M059J (cell line): Measurements from ENCODE around the gene TOMM70. TPM values are rescaled to one million over a fixed set of nuclear protein-coding genes. Genes with fewer than 3 reads are reported as not detected.
A peak's percentile ranks its signal among the peaks of the same experiment; 100 is the strongest.
"Not testable (repeated sequence)": the region's sequence is repeated elsewhere in the genome, so short reads cannot be mapped to it uniquely, and the experiment has no call there.

Source experiments
- DNase-seq: peaks from one replicate; pipeline ENCODE4 v3.0.0-alpha.2; 2012; ENCODE audit warnings: low read depth
- total RNA-seq: library from RNA; depleted of rRNA; stranded (reverse); fragments of >200 nt; shearing (Covaris generic); gene quantifications from 2 replicates; pipeline ENCODE4 v1.2.3, GENCODE V29; 2014; rRNA removed

Gene TOMM70
- 59.3 and 92.9 TPM in 2 replicates for total RNA-seq

GRCh38 chr3:100400780-100401673 is at the start of gene TOMM70, which contains the start of gene LNP1:
Gene TOMM70 (minus strand): TSS chr3:100401089. CDS start chr3:100400949, 140 bp downstream.
Gene LNP1 (plus strand): TSS chr3:100401539. CDS start chr3:100429730, 28,191 bp downstream.
- DNase-seq = peak; percentile 99

GRCh38 chr3:100449214-100449613 is 48.3 kb upstream of the TOMM70 start:
- no peak for DNase-seq

- DNase-seq = no peak
These were observed 47.2 kb upstream of the TOMM70 start for GRCh38 chr3:100448079-100448478.

DNA sequence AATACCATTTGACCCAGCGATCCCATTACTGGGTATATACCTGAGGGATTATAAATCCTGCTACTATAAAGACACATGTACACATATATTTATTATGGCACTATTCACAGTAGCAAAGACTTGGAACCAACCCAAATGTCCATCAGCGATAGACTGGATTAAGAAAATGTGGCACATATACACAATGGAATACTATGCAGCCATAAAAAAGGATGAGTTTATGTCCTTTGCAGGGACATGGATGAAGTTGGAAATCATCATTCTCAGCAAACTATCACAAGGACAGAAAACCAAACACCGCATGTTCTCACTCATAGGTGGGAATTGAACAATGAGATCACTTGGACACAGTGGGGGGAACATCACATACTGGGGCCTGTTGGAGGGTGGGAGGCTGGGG is 46.2 kb upstream of the TOMM70 start:
- DNase-seq = not testable (repeated sequence)

DNA sequence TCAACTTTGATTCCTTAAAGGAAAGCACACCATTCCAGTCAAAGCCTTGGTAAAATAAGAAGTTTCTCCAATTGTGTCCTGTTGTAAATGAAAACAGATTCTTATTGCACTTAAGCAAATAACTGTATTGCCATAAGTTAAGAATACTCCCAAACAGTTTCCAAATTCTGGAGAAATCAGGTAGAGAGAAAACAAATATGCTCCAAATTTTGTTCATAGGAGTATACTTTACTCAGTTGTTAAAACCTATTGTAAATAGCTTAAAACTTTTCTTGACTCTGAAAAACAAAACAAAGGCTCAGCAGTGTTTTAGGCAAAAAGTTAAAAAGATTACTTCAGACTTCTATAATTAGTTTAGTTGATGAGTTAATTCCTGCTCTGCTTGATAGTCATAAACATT is 42.8 kb upstream of the TOMM70 start:
- DNase-seq = no peak

- no peak for DNase-seq
These were observed 40.0 kb upstream of the TOMM70 start for GRCh38 chr3:100440895-100441294.

- no peak for DNase-seq
These were observed 37.7 kb upstream of the TOMM70 start for GRCh38 chr3:100438623-100438974.

DNA sequence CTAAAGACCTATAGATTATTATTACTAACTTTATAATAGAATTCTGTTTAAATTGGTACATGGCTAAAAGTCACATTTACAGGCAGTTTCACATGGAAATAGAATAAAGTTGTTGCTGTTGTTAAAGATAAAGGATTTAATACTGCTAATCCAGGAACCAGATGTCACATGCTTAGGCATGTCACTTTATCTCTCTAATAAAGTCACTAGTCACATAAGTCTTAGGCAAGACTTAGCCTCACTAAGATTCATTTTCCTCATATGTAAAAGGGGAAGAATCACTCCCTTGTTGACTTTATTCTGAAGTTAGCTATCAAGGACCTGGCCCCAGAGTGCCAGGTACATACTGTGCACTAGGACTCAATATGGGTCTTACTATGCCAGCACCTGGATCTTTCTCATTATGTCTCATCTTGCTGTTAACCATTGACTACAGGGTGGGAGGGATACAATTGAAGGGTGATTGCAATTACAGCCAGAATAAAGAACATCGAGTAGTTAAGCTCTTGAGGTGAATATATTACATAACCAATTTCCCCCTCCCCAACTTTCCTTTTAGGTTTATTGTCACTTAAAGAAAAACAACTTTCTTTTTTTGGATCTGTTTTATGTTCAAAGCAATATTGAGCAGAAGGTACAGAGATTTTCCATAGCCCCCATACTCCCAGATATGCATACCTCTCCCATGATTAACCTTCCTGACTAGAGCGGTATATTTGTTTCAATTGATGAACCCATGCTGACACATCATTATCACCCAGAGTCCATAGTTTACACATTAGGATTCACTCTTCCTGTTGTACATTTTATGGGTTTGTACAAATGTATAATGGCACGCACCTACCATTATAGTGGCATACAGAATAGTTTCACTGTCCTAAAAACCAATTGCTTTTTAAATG is 37.1 kb upstream of the TOMM70 start:
- DNase-seq = no peak

DNA sequence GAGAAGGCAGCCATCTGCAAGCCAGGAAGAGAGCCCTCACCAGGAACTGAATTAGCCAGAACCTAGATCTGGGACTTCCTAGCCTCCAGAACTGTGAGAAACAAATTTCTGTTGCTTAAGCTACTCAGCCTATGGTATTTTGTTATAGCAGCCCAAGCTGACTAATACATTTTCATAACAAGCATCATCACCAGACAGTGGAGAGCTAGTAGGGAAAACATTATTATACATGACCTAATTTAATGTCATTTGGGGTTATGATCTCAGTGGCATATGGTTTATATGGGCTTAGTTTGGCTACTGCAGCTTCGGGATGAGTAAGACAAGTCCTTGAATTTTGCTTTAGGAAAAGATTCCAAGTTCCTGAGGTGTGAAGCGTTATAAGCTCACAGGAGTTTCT is 36.1 kb upstream of the TOMM70 start:
- DNase-seq = no peak

DNA sequence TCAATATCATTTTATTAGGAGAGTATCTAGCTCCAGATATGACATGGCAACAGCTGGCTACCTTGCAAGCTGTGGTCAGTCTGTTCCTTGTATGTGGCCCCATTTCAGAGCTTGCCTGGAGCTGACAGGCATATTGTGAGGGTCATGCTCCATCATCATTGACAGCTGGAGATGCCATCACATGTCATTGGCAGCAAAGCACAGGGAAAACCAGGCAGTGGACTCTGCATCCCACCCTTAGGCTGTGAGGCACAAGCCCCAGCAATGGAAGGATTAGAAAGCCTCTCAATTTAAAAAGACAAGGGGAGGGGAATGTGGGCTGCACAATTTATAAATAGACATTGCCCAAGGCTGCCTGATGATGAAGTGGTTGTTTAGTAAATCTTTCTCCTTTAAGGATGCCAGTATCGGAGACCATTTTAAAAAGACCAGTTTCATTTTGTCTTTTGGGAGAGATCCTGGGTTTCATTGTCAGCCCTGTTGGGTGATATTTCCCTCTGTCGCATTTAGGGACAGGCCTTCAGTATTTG is 28.4 kb upstream of the TOMM70 start:
- no peak for DNase-seq

DNA sequence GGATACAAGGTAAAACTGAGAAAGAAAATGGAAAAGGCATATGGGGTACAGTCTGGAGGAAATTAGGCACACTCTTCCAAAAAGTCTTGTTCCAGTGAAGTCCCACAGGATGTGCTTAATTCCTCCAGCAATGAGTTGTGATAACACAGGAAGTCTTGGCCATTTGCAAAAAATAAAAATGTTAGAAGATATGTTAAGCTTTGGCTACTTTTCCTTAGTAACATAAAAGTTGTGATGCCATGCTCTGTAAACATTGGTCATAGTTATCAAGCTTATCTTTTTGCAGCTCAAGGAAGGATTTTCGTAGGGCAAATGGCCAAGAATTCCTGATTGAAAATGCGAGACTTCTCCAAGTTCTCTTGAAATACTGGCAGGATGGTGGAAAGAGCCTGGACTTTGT is 26.8 kb upstream of the TOMM70 start:
- peak; percentile 33 for DNase-seq

- no peak for DNase-seq
These were observed 25.3 kb upstream of the TOMM70 start for GRCh38 chr3:100426067-100426682.

DNA sequence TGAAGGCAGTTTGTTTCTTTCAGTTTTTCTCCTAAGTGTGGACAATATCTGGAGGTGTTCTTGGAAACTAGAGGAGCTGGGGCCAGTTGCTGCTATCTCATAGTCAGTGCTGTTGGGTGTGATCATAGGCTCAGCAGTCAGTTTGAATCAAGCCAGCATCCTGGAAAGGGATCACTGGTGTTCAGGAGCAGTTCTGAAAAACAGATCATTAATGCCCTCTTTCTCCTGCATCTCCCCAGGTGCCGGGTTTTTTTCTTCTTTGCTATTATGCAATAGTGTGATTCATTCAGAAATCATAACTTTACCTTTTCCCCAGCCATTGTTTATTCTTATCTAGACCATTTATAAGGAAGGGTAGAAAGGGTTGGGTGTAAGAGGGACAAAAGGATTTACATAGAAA is 24.4 kb upstream of the TOMM70 start:
- peak; percentile 34 for DNase-seq

DNA sequence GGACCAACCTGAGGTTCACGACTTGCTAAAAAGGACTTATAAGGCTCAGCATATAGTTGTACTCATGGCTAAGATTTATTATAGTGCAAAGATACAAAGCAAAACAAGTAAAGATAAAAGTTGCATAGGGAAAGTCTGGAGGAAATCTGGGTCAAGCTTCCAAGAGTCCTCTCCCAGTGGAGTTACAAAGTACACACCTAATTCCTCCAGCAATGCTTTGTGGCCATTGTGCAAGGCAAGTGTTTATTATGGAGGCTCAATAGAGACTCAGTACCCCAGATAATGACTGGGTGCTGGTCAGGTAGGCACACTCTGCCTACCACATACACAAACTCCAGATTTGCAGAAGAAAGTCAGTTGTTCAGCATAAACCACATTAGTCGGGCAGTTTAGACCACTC is 23.4 kb upstream of the TOMM70 start:
- DNase-seq = no peak

DNA sequence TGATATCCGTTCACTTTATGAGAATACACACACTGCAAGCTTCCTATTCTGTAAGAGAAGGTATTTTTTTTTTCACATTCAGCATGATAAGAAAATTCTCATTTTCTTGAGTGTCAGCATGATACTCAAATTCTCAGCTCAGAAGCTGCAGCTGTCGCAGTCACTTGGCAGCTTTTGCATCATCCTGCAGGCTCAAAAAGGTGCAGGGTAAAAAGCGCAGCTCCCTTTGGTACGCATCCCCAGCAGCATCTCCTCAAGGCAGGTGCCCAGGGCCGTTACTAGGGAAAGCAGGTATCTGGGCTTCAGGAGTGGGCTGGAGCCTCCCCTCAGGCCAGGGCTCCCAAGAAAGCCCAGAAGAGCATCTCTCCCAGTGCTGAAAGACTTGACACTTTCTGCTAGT is 22.7 kb upstream of the TOMM70 start:
- no peak for DNase-seq

GRCh38 chr3:100420885-100421284 is 20.0 kb upstream of the TOMM70 start:
- DNase-seq = peak; percentile 21

GRCh38 chr3:100419406-100419805 is 18.5 kb upstream of the TOMM70 start:
- DNase-seq = no peak

GRCh38 chr3:100416863-100417262 is 16.0 kb upstream of the TOMM70 start:
- DNase-seq = no peak

GRCh38 chr3:100416176-100416575 is 15.3 kb upstream of the TOMM70 start:
- DNase-seq = no peak

DNA sequence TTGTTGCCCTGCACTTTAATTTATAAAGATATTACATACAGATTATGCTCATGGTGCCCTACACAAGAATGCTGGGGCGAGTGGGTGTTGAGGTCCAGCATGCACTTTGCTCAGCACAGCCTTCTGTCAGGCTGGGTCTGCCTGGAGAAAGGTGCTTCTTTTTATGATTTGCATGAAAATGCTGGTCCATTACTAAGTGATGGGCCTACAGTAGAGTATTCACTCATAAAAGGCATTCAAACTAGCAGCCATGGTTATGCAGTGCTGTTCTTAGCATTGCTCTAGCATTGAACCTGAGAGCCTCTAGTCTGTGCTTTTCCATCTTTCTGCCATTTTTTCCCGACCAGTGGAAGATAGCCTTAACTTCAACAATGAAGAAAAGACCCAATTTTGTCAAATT is 12.7 kb upstream of the TOMM70 start:
- no peak for DNase-seq

DNA sequence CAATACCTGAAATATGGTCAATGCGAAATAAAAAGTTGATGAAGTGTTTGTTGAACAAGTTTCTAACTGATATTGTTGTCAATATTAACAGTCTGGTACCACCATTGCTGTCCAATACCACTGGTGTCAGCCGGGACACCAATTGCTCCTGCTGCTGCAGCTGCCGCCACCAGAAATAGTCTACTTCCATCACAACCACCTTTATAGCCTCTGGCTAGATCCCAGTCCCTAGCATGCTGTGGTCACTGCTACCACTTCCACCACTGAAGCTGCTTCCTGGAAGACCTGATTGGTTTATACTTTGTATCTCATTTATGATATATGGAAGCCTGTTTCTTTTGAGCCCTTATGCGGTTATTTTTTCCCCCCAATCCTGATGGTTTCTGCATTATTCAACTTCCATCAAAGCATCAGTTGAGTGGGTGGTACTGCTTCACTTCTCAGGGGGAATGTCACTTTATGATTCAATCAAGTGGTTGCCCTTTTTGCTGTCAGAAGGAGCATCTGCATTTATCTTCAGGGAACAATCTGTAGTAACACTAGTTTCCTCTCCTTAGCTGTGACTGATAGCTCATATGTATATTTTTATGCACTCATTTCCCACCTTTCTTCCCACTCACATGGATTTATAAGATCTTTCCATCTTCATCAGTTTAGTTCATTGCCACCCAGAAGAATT is 12.2 kb upstream of the TOMM70 start:
- no peak for DNase-seq
